Uterus (tissue), 2 donors: ENCODE data around the gene ITPR1.

Source experiments
- CTCF ChIP-seq, 4 experiments: fragments of 200-600 bp in 2 of 4; fragments of 450-650 bp in 2 of 4; sonication (generic) in 2 of 4; IDR thresholded peaks; one replicate each; pipeline ENCODE4 v1.5.1; 2016 to 2019; ENCODE audit warnings: antibody characterized with exemption in 4 of 4, mild to moderate bottlenecking in 2 of 4, moderate library complexity in 1 of 4
- POLR2A ChIP-seq, 2 donors: fragments of 450-650 bp; IDR thresholded peaks; one replicate each; pipeline ENCODE4 v1.6.1; 2016; ENCODE audit warnings: antibody characterized with exemption in 2 of 2, mild to moderate bottlenecking in 1 of 2, moderate library complexity in 1 of 2

GRCh38 chr3:4730719-4731118 lies 237.6 kb downstream of the ITPR1 start:
- no peak for TF ChIP-seq CTCF (IDR thresholded peaks at IDR 0.05)
- no peak for TF ChIP-seq POLR2A (IDR thresholded peaks at IDR 0.05)
